BJ (cell line): ENCODE data around the gene ZNF490. TPM values are rescaled to one million over a fixed set of nuclear protein-coding genes. Genes with fewer than 3 reads are reported as not detected.

ENCODE experiments used
- CTCF ChIA-PET: fragments of 350-600 bp; formaldehyde crosslinking; extraction: SDS; loops from one replicate; lab custom pipeline; 2021; ENCODE audit warnings: antibody characterized with exemption, inconsistent platforms; lab: Yijun Ruan, JAX
- POLR2A ChIA-PET: fragments of 300-600 bp; sonication (Branson Sonifier 250); formaldehyde crosslinking; extraction: SDS; loops from one replicate; lab custom pipeline; 2021; ENCODE audit warnings: antibody characterized with exemption; lab: Charles Lee
- DNase-seq: peaks from one replicate; pipeline ENCODE4 v3.0.0-alpha.2; 2011; ENCODE audit warnings: low read depth
- H3K27me3 ChIP-seq: 2 replicates; pipeline ENCODE4 v1.6.0; 2011; ENCODE audit warnings: low read length; ENCODE audit not compliant: control insufficient read depth, insufficient read depth
- H3K36me3 ChIP-seq: 2 replicates; pipeline ENCODE4 v1.5.1; 2011; ENCODE audit warnings: low read length; ENCODE audit not compliant: control insufficient read depth, insufficient read depth
- H3K4me3 ChIP-seq: 2 replicates; pipeline ENCODE4 v1.5.1; 2011; ENCODE audit warnings: low read depth, mild to moderate bottlenecking, control low read depth, low read length
- CTCF ChIP-seq: IDR thresholded peaks from 2 replicates; pipeline ENCODE4 v1.5.1; 2011; ENCODE audit warnings: low read depth, mild to moderate bottlenecking, control low read depth, inconsistent platforms, low read length, moderate library complexity; ENCODE audit not compliant: insufficient read depth
- polyA plus RNA-seq: library from polyadenylated mRNA; depleted of rRNA; stranded (reverse); fragments of >200 nt; gene quantifications from 2 replicates; pipeline ENCODE4 v1.2.3, GENCODE V29; 2011

Gene ZNF490
- polyA plus RNA-seq, 1 experiment, result 1.6 TPM

GRCh38 chr19:12638611-12639182 is 28.1 kb upstream of the ZNF490 start:
- POLR2A ChIA-PET, result no interaction called here
- DNase-seq, result no peak

GRCh38 chr19:12636631-12637030 is 26.0 kb upstream of the ZNF490 start:
- CTCF ChIA-PET, result no interaction called here
- Histone ChIP-seq H3K4me3 (no peak overlapping the region), H3K27me3 (no peaks in the 10 kb centered on the region), H3K36me3 (no peaks in the 10 kb centered on the region)
- DNase-seq, result no peak
- no peak for TF ChIP-seq CTCF
- POLR2A ChIA-PET, result no interaction called here

More at GRCh38 chr19:12638611-12639182, 28.1 kb upstream of the ZNF490 start:
- Histone ChIP-seq H3K4me3 (no peak overlapping the region), H3K27me3 (no peaks in the 10 kb centered on the region), H3K36me3 (no peaks in the 10 kb centered on the region)
- TF ChIP-seq CTCF, result no peak
- CTCF ChIA-PET, result interaction anchor here (0.6 to 2.6 kb wide), 2 partner anchors 15 to 1335 kb away, joined by 4 to 8 read pairs; no protein-coding TSS in a partner anchor

- ChIA-PET POLR2A (no interaction called here), CTCF (no interaction called here)
- Histone ChIP-seq H3K27me3 (no peaks in the 10 kb centered on the region), H3K4me3 (no peak overlapping the region), H3K36me3 (peaks cover 20% of the 10 kb centered on the region)
- DNase-seq, result no peak
- TF ChIP-seq CTCF, result no peak
These were observed 18.6 kb upstream of the ZNF490 start for GRCh38 chr19:12629215-12629614.

DNA sequence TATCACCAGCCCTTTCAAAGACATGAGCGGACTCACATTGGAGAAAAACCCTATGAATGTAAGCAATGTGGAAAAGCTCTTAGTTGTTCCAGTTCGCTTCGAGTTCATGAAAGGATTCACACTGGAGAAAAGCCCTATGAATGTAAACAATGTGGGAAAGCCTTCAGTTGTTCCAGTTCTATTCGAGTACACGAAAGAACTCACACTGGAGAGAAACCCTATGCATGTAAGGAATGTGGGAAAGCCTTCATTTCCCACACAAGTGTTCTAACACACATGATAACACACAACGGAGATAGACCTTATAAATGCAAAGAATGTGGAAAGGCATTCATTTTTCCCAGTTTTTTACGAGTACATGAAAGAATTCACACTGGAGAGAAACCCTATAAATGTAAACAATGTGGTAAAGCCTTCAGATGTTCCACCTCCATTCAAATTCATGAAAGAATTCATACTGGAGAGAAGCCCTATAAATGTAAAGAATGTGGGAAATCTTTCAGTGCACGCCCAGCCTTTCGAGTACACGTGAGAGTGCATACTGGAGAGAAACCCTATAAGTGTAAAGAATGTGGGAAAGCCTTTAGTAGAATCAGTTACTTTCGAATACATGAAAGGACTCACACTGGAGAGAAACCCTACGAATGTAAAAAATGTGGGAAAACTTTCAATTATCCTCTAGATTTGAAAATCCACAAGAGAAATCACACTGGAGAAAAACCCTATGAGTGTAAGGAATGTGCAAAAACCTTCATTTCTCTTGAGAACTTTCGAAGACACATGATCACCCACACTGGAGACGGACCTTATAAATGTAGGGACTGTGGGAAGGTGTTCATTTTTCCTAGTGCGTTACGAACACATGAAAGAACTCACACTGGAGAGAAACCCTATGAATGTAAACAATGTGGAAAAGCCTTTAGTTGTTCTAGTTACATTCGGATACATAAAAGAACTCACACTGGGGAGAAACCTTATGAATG is 17.7 kb upstream of the ZNF490 start:
- ChIA-PET CTCF (no interaction called here), POLR2A (no interaction called here)
- Histone ChIP-seq H3K27me3 (no peaks in the 10 kb centered on the region), H3K4me3 (no peak overlapping the region), H3K36me3 (peaks cover 23% of the 10 kb centered on the region)
- DNase-seq, result no peak
- TF ChIP-seq CTCF, result no peak

- Histone ChIP-seq H3K27me3 (no peaks in the 10 kb centered on the region), H3K36me3 (peaks cover 23% of the 10 kb centered on the region), H3K4me3 (no peak overlapping the region)
- ChIA-PET POLR2A (no interaction called here), CTCF (interaction anchor here (0.6 kb wide), 1 partner anchor 136 kb away, joined by 3 read pairs; no protein-coding TSS in a partner anchor)
- no peak for DNase-seq
- TF ChIP-seq CTCF, result no peak
These were observed 16.3 kb upstream of the ZNF490 start for GRCh38 chr19:12626958-12627357.
